AG09309 (cell line): Measurements from ENCODE around the gene POLR2E.
A peak's percentile ranks its signal among the peaks of the same experiment; 100 is the strongest.

Source experiments
- DNase-seq: peaks from one replicate; pipeline ENCODE4 v3.0.0-alpha.2; 2010; ENCODE audit warnings: low read depth
- H3K4me3 ChIP-seq: 2 replicates; pipeline ENCODE4 v1.5.1; 2011; ENCODE audit warnings: mild to moderate bottlenecking, low read depth, low read length, moderate library complexity; ENCODE audit not compliant: control insufficient read depth
- TF ChIP-seq, protein P1 (sequence below): IDR thresholded peaks from 2 replicates; pipeline ENCODE4 v1.5.1; 2011; ENCODE audit warnings: mild to moderate bottlenecking, low read depth, low read length, inconsistent platforms; ENCODE audit not compliant: insufficient read depth, control insufficient read depth; ENCODE audit errors: missing control alignments

The POLR2E gene

DNA sequence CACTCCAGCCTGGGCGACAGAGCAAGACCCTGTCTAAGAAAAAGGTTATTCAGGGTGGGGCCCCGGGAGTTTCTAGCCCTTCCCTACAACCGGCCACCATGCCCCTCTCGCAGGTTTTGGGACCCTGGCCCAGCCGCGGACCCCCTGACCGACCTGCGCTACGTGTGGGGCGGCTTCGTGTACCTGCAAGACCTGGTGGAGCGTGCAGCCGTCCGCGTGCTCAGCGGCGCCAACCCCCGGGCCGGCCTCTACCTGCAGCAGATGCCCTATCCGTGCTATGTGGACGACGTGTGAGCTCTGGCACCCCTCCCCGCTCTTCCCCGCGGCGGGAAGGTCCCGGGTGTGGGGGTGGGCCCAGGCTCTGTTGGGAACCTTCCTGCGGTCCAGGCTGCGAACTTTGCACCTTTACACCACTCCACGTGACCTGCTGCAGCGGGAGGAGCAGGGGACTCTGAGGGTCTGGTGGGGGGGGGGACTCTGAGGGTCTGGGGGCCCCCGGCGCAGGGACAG, 49.0 kb downstream of the POLR2E start:
- TF ChIP-seq, protein P1, sequence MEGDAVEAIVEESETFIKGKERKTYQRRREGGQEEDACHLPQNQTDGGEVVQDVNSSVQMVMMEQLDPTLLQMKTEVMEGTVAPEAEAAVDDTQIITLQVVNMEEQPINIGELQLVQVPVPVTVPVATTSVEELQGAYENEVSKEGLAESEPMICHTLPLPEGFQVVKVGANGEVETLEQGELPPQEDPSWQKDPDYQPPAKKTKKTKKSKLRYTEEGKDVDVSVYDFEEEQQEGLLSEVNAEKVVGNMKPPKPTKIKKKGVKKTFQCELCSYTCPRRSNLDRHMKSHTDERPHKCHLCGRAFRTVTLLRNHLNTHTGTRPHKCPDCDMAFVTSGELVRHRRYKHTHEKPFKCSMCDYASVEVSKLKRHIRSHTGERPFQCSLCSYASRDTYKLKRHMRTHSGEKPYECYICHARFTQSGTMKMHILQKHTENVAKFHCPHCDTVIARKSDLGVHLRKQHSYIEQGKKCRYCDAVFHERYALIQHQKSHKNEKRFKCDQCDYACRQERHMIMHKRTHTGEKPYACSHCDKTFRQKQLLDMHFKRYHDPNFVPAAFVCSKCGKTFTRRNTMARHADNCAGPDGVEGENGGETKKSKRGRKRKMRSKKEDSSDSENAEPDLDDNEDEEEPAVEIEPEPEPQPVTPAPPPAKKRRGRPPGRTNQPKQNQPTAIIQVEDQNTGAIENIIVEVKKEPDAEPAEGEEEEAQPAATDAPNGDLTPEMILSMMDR = no peak
- no peak overlapping the region for H3K4me3 ChIP-seq
- no peak for DNase-seq

DNA sequence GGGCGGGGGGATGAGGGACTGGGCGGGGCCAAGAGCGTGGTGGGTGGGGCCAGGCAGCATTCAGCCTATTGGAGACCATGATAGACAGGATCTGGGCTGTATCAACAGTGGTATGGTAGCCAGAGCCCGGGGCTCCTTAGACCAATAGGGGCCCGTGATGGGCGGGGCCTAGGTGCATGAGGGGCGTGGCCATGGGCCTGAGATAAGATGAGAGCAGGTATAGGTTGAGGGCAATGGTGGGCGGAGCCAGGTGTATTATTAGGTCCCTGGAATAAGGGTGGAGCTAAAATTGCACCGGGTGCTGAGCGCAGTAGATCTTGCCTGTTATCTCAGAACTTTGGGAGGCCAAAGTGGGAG, 50.0 kb downstream of the POLR2E start:
- no peak overlapping the region for H3K4me3 ChIP-seq
- DNase-seq = no peak
- TF ChIP-seq, protein P1 = no peak

DNA sequence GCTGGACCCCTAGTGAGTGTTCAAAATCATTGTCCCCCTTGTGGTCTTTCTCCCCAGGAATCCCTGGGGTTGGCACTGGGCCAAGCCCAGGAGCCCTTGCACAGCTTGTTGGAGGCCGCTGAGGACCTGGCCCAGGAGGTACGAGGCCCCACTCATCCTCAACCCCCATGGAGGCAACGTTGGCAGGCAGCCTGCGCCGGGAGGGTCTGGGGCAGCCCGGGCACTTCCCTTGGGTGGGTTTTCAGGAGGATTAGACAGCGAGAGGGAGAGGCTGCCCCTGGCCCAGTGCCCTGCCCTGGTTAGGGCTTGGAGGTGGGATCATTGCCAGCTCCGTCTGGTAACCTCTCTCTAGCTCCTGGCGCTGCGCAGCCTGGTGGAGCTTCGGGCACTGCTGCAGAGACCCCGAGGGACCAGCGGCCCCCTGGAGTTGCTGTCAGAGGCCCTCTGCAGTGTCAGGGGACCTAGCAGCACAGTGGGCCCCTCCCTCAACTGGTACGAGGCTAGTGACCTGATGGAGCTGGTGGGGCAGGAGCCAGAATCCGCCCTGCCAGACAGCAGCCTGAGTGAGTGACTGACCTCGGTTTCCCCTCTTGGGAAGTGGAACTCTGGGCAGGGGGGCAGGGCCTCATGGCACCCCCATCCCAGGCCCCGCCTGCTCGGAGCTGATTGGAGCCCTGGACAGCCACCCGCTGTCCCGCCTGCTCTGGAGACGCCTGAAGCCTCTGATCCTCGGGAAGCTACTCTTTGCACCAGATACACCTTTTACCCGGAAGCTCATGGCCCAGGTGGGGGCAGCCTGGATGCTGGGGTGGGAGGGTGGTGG, 52.3 kb downstream of the POLR2E start:
- no peak for DNase-seq
- H3K4me3 ChIP-seq = no peak overlapping the region

DNA sequence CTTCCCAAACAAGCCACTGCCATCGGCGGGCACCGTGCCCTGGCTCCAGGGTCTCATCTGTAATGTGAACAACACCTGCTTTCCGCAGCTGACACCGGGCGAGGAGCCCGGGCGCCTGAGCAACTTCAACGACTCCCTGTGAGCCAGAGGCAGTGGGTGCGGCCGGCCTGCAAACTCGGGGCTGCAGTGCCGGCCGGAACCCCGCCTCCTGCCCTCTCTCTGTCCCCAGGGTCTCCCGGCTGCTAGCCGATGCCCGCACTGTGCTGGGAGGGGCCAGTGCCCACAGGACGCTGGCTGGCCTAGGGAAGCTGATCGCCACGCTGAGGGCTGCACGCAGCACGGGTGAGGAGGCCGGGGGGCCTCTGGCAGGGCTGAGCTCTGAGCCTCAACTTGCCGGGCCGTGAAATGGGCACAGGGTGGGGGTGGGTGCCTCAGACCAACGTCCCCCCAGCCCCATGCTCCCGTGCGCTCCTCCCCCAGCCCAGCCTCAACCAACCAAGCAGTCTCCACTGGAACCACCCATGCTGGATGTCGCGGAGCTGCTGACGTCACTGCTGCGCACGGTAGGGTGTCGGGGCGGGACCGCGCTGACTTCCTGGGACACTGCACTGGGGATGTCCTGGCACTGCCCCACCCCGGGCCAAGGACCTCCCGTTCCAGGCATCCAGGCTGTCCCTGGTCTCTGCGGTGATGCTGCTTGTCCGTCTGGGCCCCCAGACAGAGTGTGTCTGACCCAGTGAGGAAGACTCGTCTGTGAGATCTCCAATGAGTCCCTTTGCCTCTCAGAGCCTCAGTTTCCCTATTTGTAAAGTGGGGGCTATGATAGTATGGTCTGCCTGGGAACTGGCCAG, 53.1 kb downstream of the POLR2E start:
- no peak for DNase-seq
- TF ChIP-seq, protein P1 = no peak
- H3K4me3 ChIP-seq = no peak overlapping the region

More for the DNA sequence above, 52.3 kb downstream of the POLR2E start:
- TF ChIP-seq, protein P1 = no peak

DNA sequence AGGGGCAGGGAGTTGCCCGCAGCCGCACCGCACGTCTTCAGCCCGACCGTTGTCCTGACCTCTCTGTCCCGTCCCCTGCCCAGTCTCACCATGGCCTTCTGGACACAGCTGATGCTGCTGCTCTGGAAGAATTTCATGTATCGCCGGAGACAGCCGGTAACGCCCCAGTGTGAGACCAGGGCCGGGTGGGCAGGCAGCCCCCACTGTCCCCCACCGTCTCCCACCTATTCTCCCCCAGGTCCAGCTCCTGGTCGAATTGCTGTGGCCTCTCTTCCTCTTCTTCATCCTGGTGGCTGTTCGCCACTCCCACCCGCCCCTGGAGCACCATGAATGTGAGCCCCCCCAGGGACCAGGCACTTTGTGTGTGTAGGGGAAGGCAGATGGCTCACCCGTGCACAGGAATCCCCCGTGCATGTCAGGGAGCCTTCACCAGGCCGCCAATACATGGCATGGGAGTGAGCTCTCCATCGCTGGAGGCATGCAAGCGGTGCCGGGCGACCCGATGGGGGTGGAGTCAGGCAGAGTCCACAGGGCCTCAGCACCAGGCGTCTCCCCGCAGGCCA, 53.8 kb downstream of the POLR2E start:
- TF ChIP-seq, protein P1 = no peak
- peak overlapping the region; percentile 28 for H3K4me3 ChIP-seq
- DNase-seq = no peak

DNA sequence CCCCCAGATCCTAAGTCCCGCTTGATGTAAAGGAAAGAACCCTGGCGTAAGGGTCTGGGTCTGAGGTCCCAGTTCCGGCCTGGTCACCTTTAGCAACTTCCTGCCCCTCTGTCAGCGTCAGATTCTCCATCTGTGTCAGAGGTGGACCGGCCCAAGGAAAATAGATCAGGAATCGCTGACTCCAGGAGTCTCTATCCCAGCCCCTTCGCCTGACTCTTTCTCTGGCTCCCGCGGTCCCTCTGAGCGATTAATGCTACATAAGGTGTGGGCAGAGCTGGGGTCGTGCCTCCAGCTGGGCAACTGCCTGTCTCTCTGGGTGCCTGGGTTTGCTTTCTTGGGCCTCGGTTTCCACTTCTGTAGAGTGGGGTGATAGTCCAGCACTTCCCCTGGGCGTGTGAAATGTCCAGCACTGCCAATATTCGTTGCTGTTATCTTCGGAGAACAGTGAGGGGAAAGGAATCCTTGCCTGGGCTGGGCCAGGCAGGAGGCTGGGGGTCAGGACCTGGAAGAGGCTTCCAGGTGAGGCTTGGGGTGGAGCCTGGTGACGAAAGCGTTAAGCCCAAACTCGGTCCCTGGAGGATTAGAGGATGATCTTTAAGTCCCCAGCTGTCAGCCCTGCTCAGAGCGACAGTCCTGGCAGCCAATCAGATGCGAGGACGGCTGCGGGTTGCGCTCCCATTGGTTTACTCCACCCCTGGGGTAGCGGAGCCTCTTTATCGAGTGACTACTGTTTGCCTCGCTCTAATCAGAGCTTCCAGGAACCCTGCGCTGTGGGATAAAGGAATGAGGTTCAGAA, 54.5 kb downstream of the POLR2E start:
- DNase-seq = peak; percentile 83
- TF ChIP-seq, protein P1 = no peak
- peak overlapping the region; percentile 54 for H3K4me3 ChIP-seq
